HUDEP-2 (cell line): ENCODE data around the gene RAD9B.

Source experiments
- DNase-seq, 76 experiments: peaks; one replicate each; lab custom pipeline; 2025; ENCODE audit not compliant: unreplicated experiment in 76 of 76; lab: John Stamatoyannopoulos, UW

The RAD9B gene

DNA sequence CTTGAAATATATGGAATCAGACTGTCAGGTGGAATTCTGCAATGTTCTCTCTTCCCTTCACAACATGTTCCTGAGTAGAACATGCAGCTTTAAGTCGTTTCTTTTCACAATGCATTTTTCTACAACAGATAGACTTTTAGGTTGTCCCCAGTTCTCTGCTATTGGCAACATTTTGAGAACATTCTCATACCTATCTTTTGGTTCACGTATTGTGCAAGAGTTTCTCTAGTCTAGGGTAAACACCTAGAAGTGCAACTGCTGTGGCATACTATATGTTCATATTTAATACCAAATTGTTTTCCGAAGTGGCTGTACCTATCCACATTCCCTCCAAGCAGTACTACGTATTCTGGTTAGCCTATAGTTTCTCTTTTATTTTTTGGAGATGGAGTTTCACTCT is 48.9 kb downstream of the RAD9B start:
- DNase-seq, result no peak
